ENCODE data around the gene GFRA1.

GFRA1 gene

DNA sequence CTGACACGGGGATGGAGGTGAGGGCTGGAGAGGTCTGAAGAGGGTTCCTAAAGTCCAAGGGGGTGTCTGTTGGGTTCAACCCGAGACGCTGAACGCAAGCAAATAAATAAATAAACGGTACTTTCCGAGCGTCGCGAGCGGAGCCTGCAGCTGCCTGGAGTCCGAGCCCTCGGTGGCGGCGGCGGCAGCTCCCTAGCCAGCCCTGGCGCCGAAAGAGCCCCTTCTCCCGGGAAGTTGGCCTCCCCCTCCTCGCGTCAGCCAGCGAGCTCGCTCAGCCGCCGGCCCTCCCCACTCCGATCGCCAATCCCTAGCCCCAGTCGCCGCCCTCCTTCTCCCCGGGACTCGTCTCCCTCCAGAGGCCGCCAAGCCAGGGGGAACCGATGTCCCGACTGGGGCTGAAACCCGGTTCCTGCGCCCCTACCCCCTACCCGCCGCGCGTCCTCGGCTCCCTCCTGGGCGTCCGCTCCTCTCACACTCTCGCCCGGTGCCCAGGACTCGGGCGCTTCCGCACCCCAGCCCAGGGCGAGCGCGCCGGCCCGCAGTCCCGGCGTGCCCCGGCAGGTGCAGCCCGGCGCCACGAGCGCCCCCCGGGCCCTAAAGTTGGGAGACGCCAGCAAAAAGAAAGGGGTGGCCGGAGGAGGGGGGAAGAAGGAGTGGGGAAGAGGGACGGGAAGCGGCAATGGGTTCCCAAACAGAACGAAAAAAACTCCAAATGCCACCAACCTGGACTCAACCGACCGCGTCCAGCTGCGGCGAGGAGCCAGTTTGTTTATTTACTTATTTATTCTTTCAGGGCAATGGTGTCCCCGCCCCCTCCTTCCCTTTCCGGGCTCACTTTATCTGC lies at the start of gene GFRA1:
TSS of gene GFRA1 (minus strand) at position 767 of the 844 bp plus-strand sequence. CDS start 1,177 bp downstream, outside the sequence.
- Histone ChIP-seq H3K9me3 (ENCODE audit: low read length) (no peaks in the 10 kb centered on the region), H3K9me2 (ENCODE audit: low read depth, low read length) (no peaks in the 10 kb centered on the region), H3K4me3 (ENCODE audit: low read depth, low read length, poor library complexity, severe bottlenecking) (no peak within 1 kb of the TSS), H3K4me1 (ENCODE audit: insufficient read depth, low read length, severe bottlenecking) (no peaks in the 10 kb centered on the region), H3K4me2 (ENCODE audit: low read length) (no peak within 1 kb of the TSS), H3K27me3 (ENCODE audit: insufficient read depth, low read length) (no peaks in the 10 kb centered on the region), H3K27ac (ENCODE audit: low read depth, low read length, poor library complexity, severe bottlenecking) (no peak within 1 kb of the TSS), H4K20me1 (ENCODE audit: insufficient read depth, low read length) (no peaks in the 10 kb centered on the region), H3K79me2 (ENCODE audit: insufficient read depth, low read length) (no peaks in the 10 kb centered on the region), H3F3A (ENCODE audit: insufficient read depth, low read length) (no peaks in the 10 kb centered on the region), H3K9ac (ENCODE audit: low read length) (no peak within 1 kb of the TSS), H3K36me3 (ENCODE audit: insufficient read depth, low read length) (no peaks in the 10 kb centered on the region), H2AFZ (ENCODE audit: low read length) (no peak within 1 kb of the TSS)
- TF ChIP-seq, protein P1, sequence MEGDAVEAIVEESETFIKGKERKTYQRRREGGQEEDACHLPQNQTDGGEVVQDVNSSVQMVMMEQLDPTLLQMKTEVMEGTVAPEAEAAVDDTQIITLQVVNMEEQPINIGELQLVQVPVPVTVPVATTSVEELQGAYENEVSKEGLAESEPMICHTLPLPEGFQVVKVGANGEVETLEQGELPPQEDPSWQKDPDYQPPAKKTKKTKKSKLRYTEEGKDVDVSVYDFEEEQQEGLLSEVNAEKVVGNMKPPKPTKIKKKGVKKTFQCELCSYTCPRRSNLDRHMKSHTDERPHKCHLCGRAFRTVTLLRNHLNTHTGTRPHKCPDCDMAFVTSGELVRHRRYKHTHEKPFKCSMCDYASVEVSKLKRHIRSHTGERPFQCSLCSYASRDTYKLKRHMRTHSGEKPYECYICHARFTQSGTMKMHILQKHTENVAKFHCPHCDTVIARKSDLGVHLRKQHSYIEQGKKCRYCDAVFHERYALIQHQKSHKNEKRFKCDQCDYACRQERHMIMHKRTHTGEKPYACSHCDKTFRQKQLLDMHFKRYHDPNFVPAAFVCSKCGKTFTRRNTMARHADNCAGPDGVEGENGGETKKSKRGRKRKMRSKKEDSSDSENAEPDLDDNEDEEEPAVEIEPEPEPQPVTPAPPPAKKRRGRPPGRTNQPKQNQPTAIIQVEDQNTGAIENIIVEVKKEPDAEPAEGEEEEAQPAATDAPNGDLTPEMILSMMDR (IDR thresholded peaks at IDR 0.05; ENCODE audit: low read length) = no peak
- TF ChIP-seq EZH2 (IDR thresholded peaks at IDR 0.05; ENCODE audit: borderline replicate concordance, low read length) = no peak

DNA sequence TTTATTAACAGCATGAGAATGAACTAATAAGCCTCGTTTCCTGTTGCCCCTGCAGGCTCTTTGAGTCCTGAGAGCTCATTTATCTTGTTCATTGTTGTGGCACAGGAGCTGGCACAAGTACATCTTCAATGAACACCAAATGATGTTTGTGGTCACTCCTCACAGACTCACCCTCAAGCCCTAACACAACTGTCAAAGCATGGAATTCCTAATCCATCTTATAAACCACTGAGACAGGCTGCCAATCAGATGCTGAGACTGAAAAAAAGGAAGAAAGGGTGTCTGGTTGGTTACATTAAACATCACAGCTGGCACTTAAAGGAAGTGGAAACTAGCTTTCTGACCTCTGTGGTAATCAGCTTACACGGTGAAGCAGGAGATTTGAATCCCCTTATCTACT lies 43.5 kb upstream of the GFRA1 start:
- H3K27ac ChIP-seq (ENCODE audit: low read depth, low read length, poor library complexity, severe bottlenecking) = no peak overlapping the region
- H3K4me2 ChIP-seq (ENCODE audit: low read length) = no peak overlapping the region
- H3K79me2 ChIP-seq (ENCODE audit: insufficient read depth, low read length) = no peaks in the 10 kb centered on the region
- no peak overlapping the region for H3K4me3 ChIP-seq (ENCODE audit: low read depth, low read length, poor library complexity, severe bottlenecking)
- TF ChIP-seq, protein P1 (IDR thresholded peaks at IDR 0.05; ENCODE audit: low read length) = no peak
- no peak for TF ChIP-seq EZH2 (IDR thresholded peaks at IDR 0.05; ENCODE audit: borderline replicate concordance, low read length)
- H3K27me3 ChIP-seq (ENCODE audit: insufficient read depth, low read length) = no peaks in the 10 kb centered on the region
- H3F3A ChIP-seq (ENCODE audit: insufficient read depth, low read length) = no peaks in the 10 kb centered on the region
- H3K9me2 ChIP-seq (ENCODE audit: low read depth, low read length) = no peaks in the 10 kb centered on the region
- no peak overlapping the region for H2AFZ ChIP-seq (ENCODE audit: low read length)
- no peaks in the 10 kb centered on the region for H4K20me1 ChIP-seq (ENCODE audit: insufficient read depth, low read length)
- H3K4me1 ChIP-seq (ENCODE audit: insufficient read depth, low read length, severe bottlenecking) = no peaks in the 10 kb centered on the region
- H3K36me3 ChIP-seq (ENCODE audit: insufficient read depth, low read length) = no peaks in the 10 kb centered on the region
- H3K9ac ChIP-seq (ENCODE audit: low read length) = no peak overlapping the region
- no peaks in the 10 kb centered on the region for H3K9me3 ChIP-seq (ENCODE audit: low read length)

DNA sequence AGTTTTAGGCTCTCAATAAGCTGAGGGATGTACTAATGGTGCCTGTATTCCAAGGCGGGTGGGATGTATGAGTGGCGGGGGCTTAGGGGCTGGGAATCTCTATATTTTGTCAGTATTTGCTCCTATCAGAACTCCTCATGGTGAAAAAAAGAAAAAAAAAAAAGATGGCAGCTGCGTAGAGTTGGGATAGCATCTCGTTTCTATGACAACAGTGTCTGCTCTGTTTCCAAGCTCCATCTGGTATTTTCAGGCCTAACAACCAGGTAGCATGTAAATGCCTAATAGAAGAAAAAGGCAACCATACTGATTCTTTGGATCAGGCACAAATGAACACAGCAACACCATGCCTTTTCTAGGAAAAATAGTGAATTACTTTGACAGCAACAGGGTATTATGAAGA lies 39.5 kb upstream of the GFRA1 start:
- Histone ChIP-seq H3K79me2 (ENCODE audit: insufficient read depth, low read length) (no peaks in the 10 kb centered on the region), H3K4me1 (ENCODE audit: insufficient read depth, low read length, severe bottlenecking) (no peaks in the 10 kb centered on the region), H3K27ac (ENCODE audit: low read depth, low read length, poor library complexity, severe bottlenecking) (no peak overlapping the region), H3K4me3 (ENCODE audit: low read depth, low read length, poor library complexity, severe bottlenecking) (no peak overlapping the region), H3K36me3 (ENCODE audit: insufficient read depth, low read length) (no peaks in the 10 kb centered on the region), H2AFZ (ENCODE audit: low read length) (no peak overlapping the region), H3K27me3 (ENCODE audit: insufficient read depth, low read length) (no peaks in the 10 kb centered on the region), H3K4me2 (ENCODE audit: low read length) (no peak overlapping the region), H4K20me1 (ENCODE audit: insufficient read depth, low read length) (no peaks in the 10 kb centered on the region), H3K9me3 (ENCODE audit: low read length) (no peaks in the 10 kb centered on the region), H3K9me2 (ENCODE audit: low read depth, low read length) (no peaks in the 10 kb centered on the region), H3F3A (ENCODE audit: insufficient read depth, low read length) (no peaks in the 10 kb centered on the region), H3K9ac (ENCODE audit: low read length) (no peak overlapping the region)
- TF ChIP-seq EZH2 (IDR thresholded peaks at IDR 0.05; ENCODE audit: borderline replicate concordance, low read length) = no peak
- TF ChIP-seq, protein P1 (IDR thresholded peaks at IDR 0.05; ENCODE audit: low read length) = no peak

All from OCI-LY1 (cell line).